Measurements from ENCODE around the gene AMER3.

Gene AMER3

GRCh38 chr2:130754811-130755210 lies 529 bp upstream of the AMER3 start:
- DNase-seq, result no peak

GRCh38 chr2:130756053-130756873 lies 923 bp downstream of the AMER3 start:
- DNase-seq, result peak; percentile 54

- DNase-seq, result no peak
Measured at GRCh38 chr2:130756874-130757668, 1.7 kb downstream of the AMER3 start.

GRCh38 chr2:130759906-130760753 lies 4.8 kb downstream of the AMER3 start:
- peak; percentile 61 for DNase-seq

DNA sequence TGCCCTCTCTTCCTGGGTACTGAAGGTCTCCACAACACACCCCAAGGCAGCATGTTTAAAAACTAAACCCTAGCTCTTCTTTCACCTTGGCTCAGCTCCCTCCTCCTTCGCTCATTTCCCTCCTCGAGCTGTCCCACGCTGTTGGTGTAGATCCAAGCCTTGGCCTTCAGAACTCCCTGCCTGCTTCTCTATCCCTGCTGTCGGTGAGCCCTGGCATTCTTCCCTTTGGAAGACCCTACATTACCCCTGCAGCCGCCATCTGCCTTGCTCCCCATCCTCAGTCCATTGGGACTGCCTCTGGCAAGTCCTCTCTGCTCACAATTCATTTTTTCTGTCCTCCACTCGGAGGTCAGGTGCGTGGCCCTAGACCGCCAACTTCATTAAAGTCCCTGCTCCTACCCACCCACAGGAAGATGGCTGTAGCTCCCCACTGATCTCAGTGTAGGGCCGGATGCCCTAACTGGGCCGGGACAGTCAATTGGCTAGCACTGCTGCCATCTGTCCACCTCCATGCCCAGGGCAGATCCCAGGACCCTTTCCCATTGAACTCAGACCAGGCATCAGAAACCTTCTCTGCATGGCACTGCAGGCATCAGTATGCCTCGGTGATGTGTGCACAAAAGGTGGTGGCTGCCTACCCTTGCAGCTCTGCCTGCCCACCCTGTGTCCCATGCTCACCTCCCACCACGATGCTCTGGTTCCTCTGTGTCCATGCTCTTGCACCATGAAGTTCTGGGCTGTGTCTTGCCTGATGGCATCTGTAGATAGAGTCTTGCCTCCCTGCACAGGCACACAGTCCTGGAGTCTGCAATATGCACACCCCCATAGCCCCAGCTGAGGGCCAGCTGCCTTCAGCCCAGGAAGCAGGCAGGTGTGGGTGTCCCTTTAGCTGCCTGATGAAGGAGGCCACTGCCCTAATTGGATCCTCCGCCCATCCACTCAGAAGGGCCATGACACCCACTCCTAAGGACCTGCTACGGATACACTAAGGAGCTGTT lies 5.7 kb downstream of the AMER3 start:
- DNase-seq, result no peak

DNA sequence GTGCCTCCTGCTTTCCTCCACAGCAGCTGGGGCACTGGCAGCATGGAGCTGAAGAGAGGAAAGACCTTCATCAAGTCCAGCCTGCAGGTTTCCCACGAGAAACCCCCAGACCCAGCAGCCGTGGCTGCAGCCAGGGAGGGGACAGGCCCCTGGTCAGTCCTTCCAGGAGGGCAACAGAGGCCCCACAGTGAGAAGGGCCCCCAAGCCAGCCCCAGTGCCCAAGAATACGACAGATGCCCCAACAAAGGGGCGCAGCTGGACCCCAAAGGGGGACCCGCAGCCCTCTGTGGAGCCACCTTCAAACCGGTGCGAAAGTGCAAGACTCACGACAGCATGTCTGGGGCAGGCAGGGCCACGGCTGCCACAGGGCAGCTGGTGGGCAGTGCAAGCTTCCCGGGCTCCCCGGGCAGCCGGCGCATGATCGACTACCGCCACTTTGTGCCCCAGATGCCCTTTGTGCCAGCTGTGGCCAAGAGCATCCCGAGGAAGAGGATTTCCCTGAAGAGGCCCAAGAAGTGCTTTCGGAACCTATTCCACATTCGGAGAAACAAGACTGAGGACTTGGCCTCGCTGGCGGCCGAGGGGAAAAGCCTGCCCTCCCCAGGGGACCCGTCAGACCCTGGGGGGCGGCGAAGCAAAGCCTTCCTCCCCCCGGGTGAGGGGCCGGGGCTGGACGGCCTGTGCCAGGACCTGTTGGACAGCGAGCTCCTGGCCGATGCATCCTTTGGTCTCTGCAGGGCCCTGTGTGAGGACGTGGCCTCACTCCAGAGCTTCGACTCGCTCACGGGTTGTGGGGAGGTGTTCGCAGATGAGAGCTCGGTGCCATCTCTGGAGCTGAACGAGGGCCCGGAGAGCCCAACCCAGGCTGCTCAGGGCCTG lies 6.9 kb downstream of the AMER3 start:
- DNase-seq, result no peak

DNA sequence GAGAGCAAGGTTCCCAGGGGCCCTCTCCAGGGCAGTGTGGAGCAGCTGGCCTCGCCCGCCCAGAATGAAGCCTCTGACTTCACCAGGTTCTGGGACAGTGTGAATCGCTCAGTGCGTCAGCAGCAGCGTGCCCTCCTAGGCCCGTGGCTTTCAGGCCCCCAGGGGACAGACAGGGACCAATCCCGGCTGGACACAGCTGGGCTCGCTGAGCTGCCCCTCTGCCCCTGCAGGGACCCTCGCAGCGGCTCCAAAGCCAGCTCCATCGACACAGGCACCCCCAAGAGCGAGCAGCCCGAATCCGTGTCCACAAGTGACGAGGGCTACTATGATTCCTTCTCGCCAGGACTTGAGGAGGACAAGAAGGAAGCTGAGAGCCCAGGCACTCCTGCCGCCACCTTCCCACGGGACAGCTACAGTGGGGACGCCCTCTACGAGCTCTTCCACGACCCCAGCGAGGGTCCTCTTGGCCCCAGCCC lies 7.6 kb downstream of the AMER3 start:
- no peak for DNase-seq

DNA sequence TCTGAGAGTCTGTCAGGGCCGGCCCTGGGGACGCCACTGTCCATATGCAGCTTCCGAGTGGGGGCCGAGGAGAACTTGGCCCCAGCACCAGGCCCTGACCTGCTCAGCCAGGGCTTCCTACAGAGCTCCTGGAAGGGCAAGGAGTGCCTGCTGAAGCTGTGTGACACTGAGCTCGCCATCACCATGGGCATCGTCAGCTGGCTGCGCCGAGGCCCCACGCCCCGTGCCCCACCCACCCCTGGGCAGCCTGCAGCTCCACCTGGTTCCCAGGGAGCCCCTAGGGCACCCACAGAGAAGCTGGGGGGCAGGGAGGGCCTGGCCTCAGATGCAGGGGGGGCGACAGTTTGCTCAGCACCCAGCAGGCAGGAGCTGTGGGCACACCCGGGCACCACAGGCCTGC lies 8.1 kb downstream of the AMER3 start:
- no peak for DNase-seq

GRCh38 chr2:130764035-130764820 lies 8.9 kb downstream of the AMER3 start:
- no peak for DNase-seq

GRCh38 chr2:130764821-130765115 lies 9.4 kb downstream of the AMER3 start:
- DNase-seq, result no peak

GRCh38 chr2:130765464-130765863 lies 10.1 kb downstream of the AMER3 start:
- DNase-seq, result no peak

DNA sequence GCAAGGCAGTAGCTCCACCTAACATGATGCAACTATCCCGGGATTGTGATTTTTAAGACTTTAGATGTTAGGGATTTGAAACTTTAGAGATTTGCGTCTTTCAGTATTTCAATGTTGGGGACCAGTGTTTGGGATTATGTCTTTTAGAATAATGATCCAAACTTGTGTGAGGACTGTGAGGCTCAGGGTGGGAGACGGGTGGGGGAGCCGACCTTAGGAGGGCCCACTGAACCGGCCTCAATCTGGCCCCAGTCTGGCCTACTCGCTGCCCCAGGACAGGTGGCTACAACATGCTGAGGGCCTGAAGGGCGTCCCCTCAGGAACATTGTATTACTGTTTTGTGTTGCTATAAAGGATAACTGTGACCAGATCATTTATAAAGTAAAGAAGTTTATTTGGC lies 10.7 kb downstream of the AMER3 start:
- DNase-seq, result no peak

DNA sequence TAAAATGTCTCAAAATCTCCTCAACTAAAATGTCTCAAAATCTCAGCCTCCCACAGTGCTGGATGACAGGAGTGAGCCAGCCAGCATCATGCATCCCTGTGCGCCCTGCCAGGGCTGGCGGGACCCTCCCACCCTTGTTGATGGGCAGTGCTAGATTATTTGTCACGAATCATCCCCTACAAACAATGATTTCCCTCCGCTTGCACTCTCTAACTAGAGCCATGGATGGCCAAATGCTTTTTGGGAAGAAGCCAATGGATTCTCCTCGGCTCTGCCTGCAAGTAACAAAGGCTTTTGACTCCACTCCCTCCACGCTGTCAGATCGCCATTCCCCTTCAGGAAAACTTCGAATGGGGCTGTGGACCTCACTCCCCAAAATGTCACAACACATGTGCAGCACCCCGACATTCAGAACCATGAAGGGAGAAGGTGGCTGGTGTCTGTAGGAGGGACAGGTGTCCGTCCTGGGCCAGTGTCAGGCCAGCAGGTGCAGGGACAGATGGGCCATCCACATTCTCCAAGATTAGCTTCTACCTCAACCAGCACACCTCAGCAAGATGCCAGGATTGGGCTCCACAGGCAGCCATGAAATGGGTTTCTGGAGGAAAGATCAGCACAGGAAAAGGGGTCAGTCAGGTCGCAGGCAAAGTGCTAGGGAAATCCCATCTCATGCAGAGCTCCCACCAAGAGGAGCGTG lies 11.5 kb downstream of the AMER3 start:
- DNase-seq, result no peak

- no peak for DNase-seq
Measured at GRCh38 chr2:130767408-130767775, 12.1 kb downstream of the AMER3 start.

DNA sequence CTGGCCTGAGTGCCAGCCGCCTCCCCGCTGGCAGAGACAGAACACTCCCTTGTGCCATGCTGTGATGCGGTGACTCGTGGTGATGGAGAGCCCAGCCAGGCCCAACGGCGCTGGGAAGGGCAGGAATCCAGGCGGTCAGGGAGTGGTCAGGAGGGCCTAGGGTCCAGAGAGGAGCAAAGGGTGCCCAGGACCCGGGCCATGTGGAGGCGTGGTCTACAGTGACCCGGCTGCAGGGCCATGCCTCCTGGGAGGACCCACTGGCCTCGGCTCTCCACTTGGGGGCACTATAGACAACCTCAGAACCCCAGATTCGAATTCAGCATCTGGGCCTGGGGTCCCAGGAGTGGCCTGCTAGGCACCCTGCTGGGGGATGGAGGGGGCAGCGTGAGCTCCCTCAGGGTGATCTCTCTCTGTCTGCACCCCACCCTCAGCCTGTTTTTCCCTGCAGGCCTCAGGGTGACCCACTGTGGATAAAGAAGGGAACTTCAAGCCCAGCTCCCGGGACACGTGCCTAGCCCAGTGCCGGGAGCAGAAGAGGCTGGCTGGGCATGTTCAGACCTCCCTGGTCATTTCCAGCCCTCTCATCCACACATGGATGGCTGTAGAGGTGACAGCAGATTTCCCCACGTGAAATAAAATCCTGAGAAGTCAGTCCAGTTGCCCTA lies 13.0 kb downstream of the AMER3 start:
- no peak for DNase-seq

GRCh38 chr2:130769343-130769907 lies 14.1 kb downstream of the AMER3 start:
- no peak for DNase-seq

- DNase-seq, result no peak
Measured at GRCh38 chr2:130776550-130776949, 21.2 kb downstream of the AMER3 start.

DNA sequence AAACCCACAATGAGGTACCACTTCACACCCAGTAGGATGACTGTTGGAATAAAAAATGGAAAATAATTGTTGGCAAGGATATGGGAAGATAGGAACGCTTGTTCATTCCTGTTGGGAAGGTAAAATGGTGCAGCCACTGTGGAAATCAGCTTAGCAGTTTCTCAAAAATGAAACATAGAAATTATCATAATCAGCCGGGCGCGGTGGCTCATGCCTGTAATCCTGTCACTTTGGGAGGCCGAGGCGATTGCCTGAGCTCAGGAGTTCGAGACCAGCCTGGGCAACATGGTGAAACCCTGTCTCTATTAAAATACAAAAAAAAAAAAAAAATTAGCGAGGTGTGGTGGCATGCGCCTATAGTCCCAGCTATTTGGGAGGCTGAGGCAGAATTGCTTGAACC lies 23.4 kb downstream of the AMER3 start:
- no peak for DNase-seq

All from NCI-H82 (cell line).